HG02943 (cell line): ENCODE data around the gene SELENOV.

ENCODE experiments used
- ATAC-seq: cut with Tn5 transposase; IDR thresholded peaks from one replicate; pipeline ENCODE4 v1.9.1; 2021; ENCODE audit warnings: mild to moderate bottlenecking, low read depth, moderate library complexity; ENCODE audit not compliant: unreplicated experiment

SELENOV gene

DNA sequence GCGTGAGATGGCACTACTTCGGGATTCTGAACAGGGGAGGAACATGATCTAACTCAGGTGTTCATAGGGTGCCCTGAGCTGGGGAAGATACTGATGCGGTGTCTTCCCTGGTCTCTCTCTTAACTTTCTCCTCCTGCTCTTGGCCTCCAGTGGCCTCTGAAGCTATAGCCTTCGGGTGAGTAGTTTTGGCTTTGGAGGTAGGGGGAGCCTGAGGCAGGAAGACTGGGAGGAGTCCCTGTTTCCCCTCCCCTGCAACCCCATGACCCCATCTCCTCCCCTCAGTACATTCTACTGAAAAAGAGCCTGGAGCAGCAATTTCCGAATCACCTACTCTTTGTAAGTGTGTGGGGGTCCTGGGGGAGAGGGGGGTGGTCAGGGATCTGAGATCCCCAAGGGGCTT, 3.5 kb downstream of the SELENOV start:
- ATAC-seq: no peak

DNA sequence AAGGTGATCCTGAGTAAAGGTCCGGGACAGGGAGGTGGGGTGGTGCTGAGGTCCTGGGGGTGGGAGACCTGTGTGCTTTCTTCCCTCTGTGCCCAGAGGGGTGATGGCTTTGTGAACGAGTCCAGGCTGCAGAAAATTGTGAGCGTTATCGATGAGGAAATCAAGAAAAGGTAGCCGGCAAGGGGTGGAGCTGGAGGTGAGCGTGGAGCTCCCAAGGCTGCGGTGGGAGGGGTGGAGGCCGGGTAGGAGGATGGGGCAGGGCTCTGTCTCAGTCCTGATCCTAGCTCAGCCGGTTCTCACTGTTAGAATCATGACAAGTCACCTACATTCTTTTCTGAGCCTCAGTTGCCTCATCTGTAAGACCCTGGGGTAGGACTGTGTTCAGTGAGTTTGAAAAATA, 4.0 kb downstream of the SELENOV start:
- ATAC-seq: no peak

DNA sequence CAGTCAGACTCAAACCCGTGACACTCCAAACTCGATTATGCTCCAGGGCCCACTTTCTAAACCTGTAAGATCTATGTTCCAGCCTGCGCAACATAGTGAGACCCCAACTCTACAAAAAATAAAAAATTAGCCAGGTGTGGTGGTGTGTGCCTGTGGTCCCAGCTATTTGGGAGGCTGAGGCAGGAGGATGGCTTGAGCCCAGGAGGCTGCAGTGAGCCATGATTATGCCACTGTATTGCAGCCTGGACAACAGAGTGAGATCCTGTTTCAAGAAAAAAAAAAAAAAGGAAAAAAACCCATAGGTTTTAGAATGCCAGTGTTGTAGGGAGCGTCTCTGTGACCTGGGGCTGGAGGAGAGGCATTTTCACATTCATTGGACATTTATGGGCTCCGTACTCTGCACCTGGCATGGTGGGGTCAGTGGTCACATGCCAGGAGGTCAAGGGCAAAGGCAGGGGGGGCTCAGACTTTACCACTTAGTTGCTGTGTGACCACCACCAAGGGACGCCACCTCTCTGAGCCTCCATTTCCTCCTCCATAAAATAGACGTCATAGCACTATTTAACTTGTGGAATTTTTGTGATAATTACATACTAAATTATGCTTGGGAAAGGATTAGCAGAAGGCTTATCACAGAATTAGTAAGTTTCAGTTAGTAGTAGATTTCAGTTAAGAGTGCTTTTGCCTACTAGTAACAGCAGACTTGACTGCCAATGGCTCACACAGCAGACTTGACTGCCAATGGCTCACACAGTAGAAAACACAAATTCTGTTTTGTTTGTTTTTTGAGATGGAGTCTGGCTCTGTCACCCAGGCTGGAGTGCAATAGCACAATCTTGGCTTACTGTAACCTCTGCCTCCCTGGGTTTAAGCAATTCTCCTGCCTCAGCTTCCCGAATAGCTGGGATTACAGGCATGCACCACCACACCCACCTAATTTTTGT, 5.9 kb downstream of the SELENOV start:
- no peak for ATAC-seq

DNA sequence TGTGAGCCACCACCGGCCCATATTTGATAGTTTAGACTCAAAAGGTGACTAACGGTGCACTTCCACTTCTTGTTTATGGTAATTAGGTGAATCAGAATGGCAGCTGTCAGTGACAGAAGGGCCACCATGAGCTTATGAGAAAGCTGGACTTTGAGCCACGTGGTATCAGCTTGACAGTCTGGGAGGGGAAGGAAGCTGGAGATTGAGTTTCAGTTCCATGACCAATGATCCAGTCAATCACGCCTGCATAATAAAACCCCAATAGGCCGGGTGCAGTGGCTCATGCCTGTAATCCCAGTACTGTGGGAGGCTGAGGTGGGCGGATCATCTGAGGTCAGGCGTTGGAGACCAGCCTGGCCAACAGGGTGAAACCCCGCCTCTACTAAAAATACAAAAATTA, 9.6 kb downstream of the SELENOV start:
- ATAC-seq: no peak

DNA sequence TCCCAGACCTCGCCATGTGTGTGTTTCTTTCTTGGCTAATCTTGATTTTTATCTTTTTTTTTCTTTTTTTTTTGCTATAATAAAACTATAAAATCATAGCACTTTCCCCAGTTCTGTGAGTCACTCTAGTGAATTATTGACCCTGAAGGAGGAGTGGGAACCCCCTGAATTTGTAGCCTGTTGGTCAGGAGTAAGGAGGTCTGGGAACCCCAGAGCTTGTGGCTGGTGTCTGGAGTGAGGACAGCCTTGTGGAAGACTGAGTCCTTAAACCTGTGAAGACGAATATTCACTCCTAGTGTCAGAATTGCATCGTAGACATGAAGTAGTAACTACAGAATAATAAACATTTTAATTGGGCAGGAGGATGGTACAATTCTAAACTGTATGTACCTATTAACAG, 10.3 kb downstream of the SELENOV start:
- no peak for ATAC-seq

DNA sequence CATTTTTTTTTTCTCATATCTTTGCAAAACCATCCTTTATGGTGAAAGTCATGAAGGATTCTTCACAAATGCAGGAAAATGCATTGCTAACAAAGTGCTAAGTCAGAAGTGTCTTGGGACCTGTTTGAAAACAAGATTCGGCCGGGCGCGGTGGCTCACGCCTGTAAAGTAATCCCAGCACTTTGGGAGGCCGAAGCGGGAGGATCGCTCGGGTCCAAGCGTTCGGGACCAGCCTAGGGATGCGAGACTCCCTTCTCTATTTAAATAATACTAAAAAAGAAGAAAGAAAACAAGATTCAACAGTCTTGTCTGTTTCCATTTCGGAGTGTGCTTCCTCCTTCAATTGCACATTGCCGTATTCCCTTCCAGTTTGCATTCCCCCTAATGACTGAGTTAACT, 16.9 kb downstream of the SELENOV start:
- ATAC-seq: no peak

DNA sequence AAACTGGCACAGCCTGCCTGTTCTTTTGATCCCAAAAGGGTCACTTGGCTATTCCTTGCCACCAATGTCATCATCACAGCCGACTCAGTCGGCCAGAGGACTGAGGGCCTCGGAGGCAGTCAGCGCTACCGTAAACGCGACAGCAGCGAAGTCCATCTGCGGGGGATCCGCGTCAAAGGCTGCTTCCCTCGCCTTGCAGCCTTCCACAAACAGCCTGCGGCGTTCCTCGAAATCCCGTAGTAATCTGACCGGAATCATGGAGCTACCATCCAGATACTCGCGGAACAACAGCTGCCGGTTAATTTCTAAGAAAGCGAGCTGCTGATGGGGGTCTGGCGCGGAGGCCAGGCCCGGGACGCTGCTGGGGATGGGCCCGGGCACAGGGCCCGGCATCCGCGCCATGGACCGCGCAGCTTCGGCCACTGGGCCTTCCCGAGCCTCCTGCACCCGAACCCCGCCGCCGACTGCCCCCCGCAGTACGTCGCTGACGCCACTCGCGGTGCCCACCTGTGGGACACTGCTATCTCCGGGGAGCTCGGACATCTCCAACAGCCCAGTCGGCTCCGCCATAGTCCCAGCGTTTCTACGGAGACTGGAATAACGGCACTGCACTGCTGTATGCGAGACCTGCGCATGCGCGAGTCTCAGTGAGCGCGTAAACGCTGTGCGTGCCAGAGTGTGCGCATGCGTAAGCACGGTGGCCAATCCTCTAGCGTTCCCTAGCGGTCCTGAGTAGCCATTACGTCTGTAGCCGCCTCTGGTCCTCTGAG, 17.5 kb downstream of the SELENOV start, which contains the start of gene EID2B:
Gene EID2B, minus strand, starts transcription at position 620 of the 770 bp plus-strand sequence. Its CDS starts 50 bp downstream, at position 570.
- ATAC-seq: peak; percentile 75

DNA sequence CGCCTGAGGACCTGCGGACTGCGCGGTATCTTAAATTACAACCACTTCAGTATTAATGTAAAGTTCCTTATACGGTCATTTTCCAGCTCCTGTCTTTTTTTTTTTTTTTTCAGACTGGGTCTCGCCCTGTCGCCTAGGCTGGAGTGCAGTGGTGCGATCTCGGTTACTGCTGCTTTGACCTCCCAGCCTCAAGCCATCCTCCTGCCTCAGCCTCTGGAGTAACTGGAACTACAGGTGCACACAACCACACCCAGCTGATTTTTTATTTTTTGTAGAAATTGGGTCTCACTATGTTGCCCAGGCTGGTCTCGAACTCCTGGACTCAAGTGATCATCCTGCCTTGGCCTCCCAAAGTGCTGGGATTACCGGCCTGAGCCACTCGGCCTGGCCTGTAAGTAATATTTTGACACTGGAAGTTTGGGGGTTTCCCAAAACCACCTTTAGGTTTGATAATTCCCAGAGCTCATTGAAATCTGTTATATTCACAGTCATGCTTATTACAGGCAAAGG, 18.1 kb downstream of the SELENOV start:
- peak; percentile 29 for ATAC-seq

DNA sequence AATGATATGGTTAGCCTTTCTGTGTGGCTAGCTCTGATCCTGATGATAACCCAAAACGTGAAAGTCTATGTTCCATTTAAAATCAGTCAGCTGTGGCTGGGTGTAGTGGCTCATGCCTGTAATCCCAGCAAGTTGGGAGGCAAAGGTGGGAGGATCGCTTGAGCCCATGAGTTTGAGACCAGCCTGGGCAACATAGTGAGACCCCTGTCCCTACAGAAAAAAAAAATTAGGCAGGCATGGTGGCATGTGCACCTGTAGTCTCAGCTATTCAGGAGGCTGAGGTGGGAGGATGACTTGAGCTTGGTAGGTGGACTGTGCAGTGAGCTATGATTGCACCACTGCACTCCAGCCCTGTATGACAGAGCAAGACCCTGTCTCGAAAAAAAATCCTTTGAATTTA, 18.9 kb downstream of the SELENOV start:
- ATAC-seq: no peak

DNA sequence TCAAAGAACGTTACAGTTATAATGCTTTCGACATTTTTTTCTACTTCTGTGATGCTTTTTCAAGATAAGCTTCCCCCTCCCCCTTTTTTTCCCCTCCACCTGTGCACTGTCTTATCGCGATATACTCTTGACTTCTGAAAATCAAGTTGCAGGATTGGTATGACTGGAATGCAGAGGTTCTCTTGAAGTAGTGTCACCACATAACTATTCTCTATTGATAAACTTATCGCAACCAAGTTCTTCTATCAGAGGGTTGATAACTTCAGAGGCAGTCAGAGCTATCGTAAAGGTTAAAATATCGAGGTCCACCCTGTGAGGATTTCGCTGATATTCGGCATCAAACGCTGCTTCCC, 24.2 kb downstream of the SELENOV start:
- no peak for ATAC-seq

DNA sequence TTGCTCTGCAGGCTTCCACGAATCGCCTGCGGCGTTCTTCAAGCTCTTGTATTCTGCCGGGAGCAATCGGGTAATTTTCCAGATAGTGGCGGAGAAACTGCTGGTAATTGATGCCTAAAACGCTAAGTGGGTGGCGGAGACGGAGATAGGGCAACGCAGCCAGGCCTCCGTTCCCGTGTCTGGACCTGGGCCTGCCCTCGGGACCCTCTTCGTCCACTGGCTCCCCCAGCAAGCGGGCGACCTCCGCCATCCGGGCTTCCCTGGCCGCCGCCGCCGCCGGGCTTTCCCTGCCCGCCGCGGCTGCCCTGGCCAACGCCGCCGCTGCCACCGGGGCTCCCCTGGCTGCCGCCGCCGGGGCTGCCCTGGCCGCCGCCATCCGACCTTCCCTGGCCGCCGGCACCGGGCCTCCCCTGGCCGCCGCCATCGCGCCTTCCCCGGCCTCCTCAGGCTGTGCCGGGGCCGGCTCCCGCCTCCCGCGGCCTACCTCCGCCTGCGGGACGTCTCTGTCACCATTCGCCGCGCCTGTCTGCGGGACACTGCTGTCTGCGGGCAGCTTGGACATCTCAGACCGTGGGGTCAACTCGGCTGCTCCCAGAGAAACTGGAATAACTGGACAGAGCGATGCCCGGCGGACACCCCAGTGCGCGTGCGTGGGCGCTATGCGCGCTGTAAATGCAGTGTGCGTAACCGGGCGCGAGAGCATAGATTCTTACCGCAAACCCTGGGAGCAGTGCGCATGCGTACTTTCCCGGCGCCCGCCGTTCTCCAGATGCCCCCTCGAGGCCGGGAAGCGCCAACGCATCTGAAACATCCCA, 24.8 kb downstream of the SELENOV start, which contains the start of gene EID2:
Gene EID2, minus strand, starts transcription at position 644 of the 815 bp plus-strand sequence. Its CDS starts 82 bp downstream, at position 562.
- ATAC-seq: peak; percentile 86

DNA sequence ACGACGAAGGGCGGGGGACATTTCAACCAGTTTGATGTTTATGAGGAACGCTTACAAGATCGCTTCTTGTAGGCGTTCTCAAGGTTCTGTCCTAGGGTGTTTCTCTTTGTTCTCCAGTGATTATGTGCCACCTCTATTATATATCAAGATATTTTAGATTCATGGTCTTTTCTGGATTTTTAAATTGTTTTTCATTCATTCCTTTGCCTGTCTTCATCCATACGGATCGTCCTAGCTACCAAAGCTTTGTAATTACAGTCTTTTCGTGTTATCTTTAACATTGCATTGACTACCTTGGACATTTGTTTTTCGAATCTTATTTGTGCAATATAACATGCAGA, 25.4 kb downstream of the SELENOV start:
- no peak for ATAC-seq

DNA sequence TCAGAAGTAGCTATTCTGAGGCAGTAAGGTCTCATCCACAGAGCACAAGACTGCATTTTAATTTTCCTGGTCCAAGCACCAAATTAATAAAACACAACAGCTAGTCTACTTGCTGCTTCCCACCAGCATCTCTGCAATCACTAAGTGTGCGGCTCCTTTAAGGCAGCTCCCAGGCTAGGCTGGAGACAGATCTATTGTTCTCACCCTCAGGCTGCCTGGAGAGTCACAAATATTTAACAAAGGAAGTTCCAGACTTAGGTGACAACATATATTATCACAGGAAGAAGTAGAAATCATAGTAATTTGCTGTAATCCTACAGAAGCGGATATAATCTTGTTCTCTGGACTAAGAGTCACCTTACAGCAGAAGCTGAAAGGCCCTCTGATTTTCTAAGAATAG, 27.3 kb downstream of the SELENOV start:
- ATAC-seq: no peak

DNA sequence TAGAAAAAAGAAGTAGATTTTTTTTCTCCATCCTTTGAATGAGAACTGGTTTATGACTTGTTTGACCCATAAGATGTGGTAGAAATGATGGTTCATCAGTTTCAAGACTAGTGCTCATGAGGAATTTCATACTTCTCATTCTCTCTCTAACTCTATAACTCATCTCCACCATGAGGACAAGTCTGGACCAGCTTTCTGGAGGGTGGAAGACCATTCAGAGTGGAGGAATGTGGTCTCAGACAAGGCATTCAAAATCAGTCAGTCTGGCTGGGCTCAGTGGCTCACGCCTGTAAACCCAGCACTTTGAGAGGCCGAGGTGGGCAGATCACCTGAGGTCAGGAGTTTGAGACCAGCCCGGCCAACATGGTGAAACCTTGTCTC, 28.5 kb downstream of the SELENOV start:
- ATAC-seq: no peak

DNA sequence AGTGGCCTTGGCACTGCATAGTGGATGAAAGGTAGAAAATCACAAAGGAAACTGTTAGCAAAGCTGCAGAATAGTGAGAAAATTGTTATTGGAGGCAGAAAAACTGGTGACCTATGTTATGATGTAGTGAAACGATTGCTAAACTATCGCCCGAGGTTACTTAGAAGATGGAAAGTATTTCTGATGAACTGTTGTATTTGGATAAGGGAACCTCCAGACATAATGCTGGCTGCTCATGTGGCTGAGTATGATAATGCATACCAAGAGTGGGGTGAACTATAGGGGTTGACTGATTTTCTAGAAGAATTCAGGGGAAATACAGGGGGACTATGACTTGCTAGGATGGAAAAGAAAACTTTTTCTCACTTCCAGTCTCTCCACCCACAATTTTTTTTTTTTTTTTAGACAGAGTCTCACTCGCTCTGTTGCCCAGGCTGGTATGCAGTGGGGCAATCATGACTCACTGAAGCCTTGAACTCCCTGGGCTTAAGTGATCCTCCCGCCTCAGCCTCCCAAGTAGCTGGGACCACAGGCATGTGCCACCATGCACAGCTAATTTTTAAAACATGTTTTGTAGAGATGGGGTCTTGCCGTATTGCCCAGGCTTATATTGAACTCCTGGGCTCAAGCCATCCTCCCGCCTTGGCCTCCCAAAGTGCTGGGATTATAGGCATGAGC, 29.4 kb downstream of the SELENOV start:
- ATAC-seq: no peak

DNA sequence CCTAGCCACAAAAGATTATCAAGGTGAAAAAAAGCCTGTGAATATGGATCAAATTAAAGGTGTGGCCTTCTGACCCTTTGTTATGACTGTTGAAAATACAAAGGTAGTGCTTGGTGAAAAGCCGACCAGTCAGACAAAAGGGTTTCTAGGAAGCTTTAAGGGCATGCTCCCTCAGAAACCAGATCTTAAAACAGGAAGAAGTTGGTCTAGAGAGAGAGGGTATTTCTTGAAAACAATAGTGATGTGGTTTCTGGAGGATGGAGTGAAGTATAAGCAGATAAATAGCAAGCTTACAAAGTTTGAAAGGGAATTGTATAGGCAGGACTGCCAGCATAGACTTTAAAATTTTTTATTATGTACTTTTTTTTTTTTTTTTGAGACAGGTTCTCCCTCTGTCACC, 30.0 kb downstream of the SELENOV start:
- ATAC-seq: no peak

DNA sequence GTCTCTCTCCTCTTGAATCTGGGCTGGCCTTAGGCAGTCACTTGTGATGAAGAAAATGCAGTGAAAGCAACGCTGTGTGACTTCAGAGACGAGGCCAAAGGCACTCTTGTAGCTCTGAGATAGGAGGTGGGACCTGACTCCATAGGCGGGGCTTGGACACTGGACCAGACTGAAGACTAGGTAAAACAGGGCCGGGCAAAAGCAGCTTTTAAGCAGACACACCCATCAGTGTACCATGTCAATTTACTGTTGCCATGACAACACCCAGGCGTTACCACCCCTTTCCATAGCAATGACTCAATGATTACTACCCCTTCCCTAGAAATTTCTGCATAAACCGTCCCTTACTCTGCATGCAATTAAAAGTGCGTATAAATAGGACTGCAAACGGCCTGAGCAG, 31.7 kb downstream of the SELENOV start:
- no peak for ATAC-seq

DNA sequence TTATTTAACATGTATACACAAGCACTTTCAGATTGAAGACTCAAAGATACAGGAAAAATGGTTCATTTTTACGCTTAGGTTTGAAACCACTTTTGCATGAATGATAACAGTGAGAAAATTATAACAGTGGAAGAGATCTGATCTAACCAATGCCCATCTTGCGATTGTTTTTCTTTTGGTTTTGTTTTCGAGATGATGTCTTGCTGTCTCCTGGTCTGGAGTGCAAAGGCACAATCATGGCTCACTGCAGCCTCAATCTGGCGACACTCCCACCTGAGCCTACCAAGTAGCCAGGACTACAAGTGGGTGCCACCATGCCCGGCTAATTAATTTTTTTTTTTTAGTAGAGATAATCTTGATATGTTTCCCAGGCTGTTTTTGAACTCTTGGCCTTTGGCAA, 35.3 kb downstream of the SELENOV start:
- ATAC-seq: no peak

DNA sequence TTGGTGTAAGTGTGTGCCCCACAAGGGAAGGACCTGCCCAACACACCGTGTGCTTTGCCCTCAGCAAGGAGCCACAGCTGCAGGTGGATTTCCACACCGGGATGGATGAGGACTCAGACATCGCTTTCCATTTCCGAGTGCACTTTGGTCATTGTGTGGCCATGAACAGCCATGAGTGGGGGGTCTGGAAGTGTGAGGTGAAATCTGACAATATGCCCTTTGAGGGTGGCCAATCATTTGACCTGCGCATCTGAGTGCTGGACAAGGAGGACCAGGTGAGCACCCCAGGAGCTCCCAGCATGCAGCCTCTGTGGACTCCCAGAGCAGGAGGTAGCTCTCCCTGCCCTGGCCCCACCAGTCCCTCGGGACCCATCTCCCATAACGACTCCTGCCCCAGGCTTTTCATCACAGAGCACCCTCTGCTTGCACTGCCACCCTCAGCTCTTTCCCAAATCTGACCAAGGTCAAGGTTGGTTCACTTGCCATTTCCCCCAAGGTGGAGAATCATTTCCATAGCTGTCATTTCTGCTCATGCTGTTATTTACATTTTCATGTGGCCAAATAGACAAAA, 38.2 kb downstream of the SELENOV start:
- ATAC-seq: no peak
